ENCODE results near the gene VPS37C.

DNA sequence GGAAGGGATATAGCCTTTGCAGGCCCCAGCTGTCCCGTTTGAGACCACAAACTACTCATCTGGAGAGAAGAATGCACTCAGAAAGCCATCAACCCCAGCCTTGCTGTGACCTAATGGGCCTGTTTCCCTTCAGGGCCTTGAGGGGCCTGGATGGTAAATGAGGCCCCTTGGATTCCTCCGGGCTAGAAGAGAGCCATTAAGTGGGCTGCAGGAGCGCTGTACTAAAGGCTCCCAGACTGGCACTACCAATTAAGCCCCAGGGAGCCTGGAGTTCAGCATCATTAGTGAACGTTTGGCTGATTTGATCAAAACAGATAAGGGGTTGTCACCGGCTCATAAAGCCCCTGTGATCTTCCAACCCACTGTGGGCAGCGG, 35.9 kb downstream of the VPS37C start:
- TF ChIP-seq, protein P1, sequence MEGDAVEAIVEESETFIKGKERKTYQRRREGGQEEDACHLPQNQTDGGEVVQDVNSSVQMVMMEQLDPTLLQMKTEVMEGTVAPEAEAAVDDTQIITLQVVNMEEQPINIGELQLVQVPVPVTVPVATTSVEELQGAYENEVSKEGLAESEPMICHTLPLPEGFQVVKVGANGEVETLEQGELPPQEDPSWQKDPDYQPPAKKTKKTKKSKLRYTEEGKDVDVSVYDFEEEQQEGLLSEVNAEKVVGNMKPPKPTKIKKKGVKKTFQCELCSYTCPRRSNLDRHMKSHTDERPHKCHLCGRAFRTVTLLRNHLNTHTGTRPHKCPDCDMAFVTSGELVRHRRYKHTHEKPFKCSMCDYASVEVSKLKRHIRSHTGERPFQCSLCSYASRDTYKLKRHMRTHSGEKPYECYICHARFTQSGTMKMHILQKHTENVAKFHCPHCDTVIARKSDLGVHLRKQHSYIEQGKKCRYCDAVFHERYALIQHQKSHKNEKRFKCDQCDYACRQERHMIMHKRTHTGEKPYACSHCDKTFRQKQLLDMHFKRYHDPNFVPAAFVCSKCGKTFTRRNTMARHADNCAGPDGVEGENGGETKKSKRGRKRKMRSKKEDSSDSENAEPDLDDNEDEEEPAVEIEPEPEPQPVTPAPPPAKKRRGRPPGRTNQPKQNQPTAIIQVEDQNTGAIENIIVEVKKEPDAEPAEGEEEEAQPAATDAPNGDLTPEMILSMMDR (IDR thresholded peaks at IDR 0.05): no peak
- TF ChIP-seq POLR2AphosphoS5 (IDR thresholded peaks at IDR 0.05; ENCODE audit: low read depth, low read length): no peak
- TF ChIP-seq, protein P2, sequence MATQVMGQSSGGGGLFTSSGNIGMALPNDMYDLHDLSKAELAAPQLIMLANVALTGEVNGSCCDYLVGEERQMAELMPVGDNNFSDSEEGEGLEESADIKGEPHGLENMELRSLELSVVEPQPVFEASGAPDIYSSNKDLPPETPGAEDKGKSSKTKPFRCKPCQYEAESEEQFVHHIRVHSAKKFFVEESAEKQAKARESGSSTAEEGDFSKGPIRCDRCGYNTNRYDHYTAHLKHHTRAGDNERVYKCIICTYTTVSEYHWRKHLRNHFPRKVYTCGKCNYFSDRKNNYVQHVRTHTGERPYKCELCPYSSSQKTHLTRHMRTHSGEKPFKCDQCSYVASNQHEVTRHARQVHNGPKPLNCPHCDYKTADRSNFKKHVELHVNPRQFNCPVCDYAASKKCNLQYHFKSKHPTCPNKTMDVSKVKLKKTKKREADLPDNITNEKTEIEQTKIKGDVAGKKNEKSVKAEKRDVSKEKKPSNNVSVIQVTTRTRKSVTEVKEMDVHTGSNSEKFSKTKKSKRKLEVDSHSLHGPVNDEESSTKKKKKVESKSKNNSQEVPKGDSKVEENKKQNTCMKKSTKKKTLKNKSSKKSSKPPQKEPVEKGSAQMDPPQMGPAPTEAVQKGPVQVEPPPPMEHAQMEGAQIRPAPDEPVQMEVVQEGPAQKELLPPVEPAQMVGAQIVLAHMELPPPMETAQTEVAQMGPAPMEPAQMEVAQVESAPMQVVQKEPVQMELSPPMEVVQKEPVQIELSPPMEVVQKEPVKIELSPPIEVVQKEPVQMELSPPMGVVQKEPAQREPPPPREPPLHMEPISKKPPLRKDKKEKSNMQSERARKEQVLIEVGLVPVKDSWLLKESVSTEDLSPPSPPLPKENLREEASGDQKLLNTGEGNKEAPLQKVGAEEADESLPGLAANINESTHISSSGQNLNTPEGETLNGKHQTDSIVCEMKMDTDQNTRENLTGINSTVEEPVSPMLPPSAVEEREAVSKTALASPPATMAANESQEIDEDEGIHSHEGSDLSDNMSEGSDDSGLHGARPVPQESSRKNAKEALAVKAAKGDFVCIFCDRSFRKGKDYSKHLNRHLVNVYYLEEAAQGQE (IDR thresholded peaks at IDR 0.05; ENCODE audit: insufficient read depth in 1 of 2, low read depth in 2 of 2, low read length in 1 of 2): no peak
